Neuron (in vitro differentiated cells): ENCODE data around the gene PSMD6.
A peak's percentile ranks its signal among the peaks of the same experiment; 100 is the strongest.

Experiments
- H2AFZ ChIP-seq: one replicate; pipeline ENCODE4 v1.6.1; 2013; ENCODE audit warnings: low read depth, mild to moderate bottlenecking, inconsistent platforms, low read length, moderate library complexity
- H3K27me3 ChIP-seq: one replicate; pipeline ENCODE4 v1.6.1; 2013; ENCODE audit warnings: low read length; ENCODE audit not compliant: insufficient read depth
- H3K36me3 ChIP-seq: one replicate; pipeline ENCODE4 v1.6.1; 2013; ENCODE audit warnings: low read length; ENCODE audit not compliant: insufficient read depth
- H3K4me1 ChIP-seq: one replicate; pipeline ENCODE4 v1.6.1; 2013; ENCODE audit warnings: low read length; ENCODE audit not compliant: insufficient read depth
- H3K4me3 ChIP-seq: 2 replicates; pipeline ENCODE4 v1.5.1; 2013; ENCODE audit warnings: mild to moderate bottlenecking, low read length, moderate library complexity
- H3K9me3 ChIP-seq: one replicate; pipeline ENCODE4 v1.6.1; 2013; ENCODE audit warnings: low read length

The PSMD6 gene

DNA sequence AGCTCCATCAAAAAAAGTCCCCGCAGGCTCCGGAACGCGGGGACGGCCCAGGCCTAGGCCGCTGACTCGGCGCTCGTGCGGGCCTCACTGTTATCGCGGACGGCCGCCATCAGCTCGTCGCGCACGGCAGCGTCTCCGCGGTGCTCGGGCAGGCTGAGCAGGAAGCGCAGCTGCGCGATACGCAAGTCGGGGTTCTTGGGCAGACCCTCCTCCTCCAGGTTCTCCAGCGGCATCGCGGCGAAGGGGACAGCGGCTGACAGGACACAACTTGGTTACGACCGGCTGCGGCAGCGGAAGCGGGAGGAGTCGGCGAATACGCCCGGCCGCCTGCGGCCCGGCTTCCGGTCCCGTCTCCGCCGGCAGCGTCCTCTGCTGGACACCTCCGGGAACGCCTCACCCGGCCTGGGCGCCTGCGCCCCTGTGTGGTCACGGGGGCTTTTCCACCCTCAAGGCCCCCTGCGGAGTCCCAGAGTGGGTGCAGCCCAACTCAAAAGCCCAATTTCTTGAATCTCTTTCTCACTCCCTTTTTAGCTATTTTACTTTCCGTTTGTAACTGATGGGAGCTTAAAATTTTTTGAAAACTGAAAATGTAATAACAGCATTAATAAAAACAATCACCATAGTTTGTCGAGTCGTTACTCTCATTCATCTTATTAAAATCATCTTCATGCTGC, at the start of gene PSMD6:
Gene PSMD6 (minus strand): TSS at position 308 of the 674 bp plus-strand sequence. CDS start 75 bp downstream, at position 233.
- no peaks in the 10 kb centered on the region for H3K9me3 ChIP-seq
- no peaks in the 10 kb centered on the region for H3K27me3 ChIP-seq
- peaks cover 27% of the 10 kb centered on the region for H3K36me3 ChIP-seq
- peak within 1 kb of the TSS; percentile 95 for H3K4me3 ChIP-seq
- H3K4me1 ChIP-seq: peaks cover 21% of the 10 kb centered on the region
- peak within 1 kb of the TSS; percentile 70 for H2AFZ ChIP-seq

DNA sequence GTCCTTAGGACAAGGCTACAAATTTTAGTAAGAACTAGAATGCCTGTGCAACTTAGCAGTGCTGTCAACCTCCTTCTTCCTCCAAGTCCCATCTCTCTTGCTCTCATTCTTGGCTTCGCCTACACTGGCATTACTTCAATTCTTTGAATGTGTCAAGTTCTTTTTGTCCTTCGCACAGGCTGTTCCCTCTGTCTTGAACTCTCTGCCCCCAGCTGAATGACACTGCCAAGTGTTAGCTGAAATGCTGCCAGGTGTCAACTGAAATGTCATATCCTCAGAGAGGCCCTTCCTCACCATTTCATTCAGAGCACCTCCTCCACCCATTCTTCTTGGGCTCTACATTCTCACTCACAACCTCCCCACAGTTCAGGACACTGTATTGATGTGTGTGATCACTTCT, 48.8 kb upstream of the PSMD6 start:
- Histone ChIP-seq H3K9me3 (peaks cover 2% of the 10 kb centered on the region), H3K36me3 (no peaks in the 10 kb centered on the region), H2AFZ (no peak overlapping the region), H3K4me3 (no peak overlapping the region), H3K4me1 (peaks cover 4% of the 10 kb centered on the region), H3K27me3 (no peaks in the 10 kb centered on the region)

DNA sequence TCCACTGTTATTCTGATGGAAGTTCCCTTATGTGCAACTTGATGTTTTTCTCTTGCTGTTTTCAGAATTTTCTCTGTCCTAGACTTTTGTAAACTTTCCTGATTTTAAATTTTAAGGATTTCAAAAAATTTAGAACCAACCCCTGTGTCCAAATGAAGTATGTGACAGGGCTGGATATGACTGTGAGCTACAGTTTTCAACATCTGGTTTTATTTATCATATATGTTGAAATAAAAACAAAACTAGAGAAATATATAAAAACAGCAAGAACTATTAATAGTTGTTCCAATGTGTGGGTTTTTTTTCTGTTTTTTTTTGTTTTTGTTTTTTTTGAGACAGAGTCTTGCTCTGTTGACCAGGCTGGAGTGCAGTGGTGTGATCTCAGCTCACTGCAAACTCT, 47.4 kb upstream of the PSMD6 start:
- Histone ChIP-seq H3K4me3 (no peak overlapping the region), H3K4me1 (peaks cover 4% of the 10 kb centered on the region), H3K36me3 (no peaks in the 10 kb centered on the region), H2AFZ (no peak overlapping the region), H3K27me3 (no peaks in the 10 kb centered on the region), H3K9me3 (peaks cover 2% of the 10 kb centered on the region)

DNA sequence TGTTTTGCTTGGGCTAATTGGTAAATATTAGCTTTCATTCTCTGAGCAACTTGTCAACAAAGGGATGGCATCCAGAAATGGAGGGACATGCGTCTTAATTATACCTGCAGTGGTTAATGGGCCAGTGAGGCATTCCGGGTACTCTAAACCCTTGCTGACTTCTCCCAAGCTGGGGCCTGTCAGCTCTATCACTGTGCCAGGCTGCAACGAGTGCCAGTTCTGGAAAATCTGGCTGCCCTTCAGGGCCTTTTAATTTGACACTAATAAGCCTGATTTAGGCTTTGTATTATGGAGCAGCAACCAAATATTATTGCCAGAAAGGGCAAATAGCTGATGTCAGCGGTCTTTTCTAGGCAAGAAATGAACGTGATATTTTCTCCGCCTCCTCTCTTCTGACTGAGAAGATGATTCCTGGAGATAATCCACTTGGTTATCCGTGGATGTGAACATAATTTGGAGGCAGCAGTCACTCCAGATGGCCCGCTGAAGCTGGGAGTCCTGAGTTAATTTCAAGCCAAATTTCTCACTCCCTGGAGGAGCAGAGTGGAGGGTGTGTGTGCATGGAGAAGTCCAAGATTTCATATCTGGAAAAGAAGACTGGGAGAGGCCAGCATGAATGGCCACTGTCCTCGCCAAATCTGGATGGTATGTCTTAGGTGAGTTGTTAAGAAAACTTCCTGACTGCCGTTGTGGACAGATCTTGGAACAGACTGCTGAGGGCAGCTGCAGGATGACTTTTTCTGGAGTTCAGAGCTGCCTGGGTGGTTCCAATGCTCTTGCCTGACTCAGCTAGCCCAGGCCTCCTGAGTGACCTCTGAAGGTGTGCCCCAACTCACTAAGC, 44.4 kb upstream of the PSMD6 start:
- Histone ChIP-seq H3K36me3 (no peaks in the 10 kb centered on the region), H3K27me3 (no peaks in the 10 kb centered on the region), H3K4me3 (no peak overlapping the region), H2AFZ (no peak overlapping the region), H3K9me3 (no peaks in the 10 kb centered on the region), H3K4me1 (peaks cover 20% of the 10 kb centered on the region)

- H3K4me3 ChIP-seq: no peak overlapping the region
- no peak overlapping the region for H2AFZ ChIP-seq
- H3K36me3 ChIP-seq: no peaks in the 10 kb centered on the region
- no peaks in the 10 kb centered on the region for H3K9me3 ChIP-seq
- no peaks in the 10 kb centered on the region for H3K27me3 ChIP-seq
- H3K4me1 ChIP-seq: peaks cover 22% of the 10 kb centered on the region
These were observed 41.5 kb upstream of the PSMD6 start for GRCh38 chr3:64064804-64065203.

GRCh38 chr3:64063983-64064438, 40.7 kb upstream of the PSMD6 start:
- Histone ChIP-seq H3K4me1 (peaks cover 22% of the 10 kb centered on the region), H3K36me3 (no peaks in the 10 kb centered on the region), H3K27me3 (no peaks in the 10 kb centered on the region), H3K9me3 (no peaks in the 10 kb centered on the region), H2AFZ (no peak overlapping the region), H3K4me3 (no peak overlapping the region)

DNA sequence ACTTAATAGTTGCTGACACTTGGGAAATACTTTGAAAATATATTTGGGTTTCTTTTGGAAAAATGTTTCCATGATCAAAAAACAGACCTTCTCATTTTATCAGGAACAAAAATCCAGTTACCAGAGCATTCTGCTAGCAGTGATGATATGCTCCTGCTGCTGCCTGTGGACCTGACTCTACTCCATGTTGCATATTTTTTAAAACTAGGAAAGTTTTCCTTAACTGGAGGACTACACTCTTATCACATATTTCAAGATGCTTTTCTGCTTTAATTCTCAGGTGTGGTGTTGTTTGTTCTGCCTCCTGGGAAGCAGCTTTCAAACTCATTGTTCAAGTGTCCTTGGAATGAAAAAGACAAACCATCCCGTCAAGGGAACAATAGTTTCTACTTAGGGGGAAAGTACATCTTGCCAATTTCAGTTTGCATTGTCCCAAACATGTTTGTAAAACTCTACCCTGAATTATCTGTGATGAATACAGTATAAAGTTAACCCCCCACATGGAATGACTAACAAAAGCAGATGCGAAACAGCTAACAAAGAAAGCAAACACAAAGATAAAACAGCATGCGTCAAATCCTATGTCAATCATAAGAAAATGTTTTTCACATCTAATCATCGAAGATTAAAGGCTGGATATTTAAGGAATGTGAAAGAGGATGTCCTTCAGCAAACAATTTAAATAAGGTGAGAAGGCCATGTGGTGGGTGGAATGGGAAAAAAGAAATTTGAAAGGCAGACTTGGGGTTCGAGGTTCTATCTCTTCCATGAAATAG, 40.1 kb upstream of the PSMD6 start:
- Histone ChIP-seq H3K36me3 (no peaks in the 10 kb centered on the region), H3K4me3 (no peak overlapping the region), H3K27me3 (no peaks in the 10 kb centered on the region), H3K9me3 (no peaks in the 10 kb centered on the region), H3K4me1 (peaks cover 22% of the 10 kb centered on the region), H2AFZ (no peak overlapping the region)

DNA sequence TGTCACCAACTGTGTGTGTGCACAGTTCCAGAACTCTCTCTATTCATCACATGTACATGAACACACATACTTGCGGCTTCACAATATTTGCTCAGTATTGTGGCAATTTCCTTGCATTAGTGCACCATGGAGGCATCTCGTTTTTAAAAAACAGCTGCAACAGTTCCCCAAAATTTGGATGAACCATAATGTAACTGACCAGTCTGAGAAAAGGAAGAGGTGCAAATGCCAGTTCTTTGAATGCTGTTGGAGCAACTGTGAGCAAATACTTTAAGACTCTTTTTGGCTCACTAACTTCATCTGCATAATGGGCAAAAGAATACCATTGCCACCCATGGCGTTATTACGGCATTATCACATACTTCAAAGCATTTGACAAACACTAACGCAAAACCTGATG, 38.3 kb upstream of the PSMD6 start:
- no peaks in the 10 kb centered on the region for H3K36me3 ChIP-seq
- H3K9me3 ChIP-seq: no peaks in the 10 kb centered on the region
- H3K4me3 ChIP-seq: no peak overlapping the region
- peaks cover 22% of the 10 kb centered on the region for H3K4me1 ChIP-seq
- no peak overlapping the region for H2AFZ ChIP-seq
- no peaks in the 10 kb centered on the region for H3K27me3 ChIP-seq

- H3K4me1 ChIP-seq: peaks cover 22% of the 10 kb centered on the region
- no peak overlapping the region for H2AFZ ChIP-seq
- H3K4me3 ChIP-seq: no peak overlapping the region
- no peaks in the 10 kb centered on the region for H3K36me3 ChIP-seq
- H3K27me3 ChIP-seq: no peaks in the 10 kb centered on the region
- no peaks in the 10 kb centered on the region for H3K9me3 ChIP-seq
These were observed 36.3 kb upstream of the PSMD6 start for GRCh38 chr3:64059484-64060175.

DNA sequence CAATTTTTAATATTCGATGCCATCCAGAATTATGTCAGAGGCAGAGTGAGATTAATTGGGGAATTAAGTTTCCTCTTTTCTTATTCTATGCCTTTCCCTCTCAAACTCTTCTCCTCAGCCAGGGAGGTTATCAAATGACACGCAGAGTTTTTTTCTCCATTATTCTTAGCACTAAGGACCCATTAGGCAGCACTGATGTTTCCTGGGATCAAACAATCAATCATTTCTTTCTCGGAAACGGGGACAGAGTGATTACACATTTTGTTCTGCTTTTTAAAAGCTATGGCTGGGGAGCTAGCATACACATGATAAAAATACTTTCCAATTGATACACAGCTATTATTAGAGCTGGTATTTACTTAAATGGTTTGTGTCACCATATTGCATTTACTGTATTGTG, 35.3 kb upstream of the PSMD6 start:
- H2AFZ ChIP-seq: no peak overlapping the region
- no peaks in the 10 kb centered on the region for H3K27me3 ChIP-seq
- no peaks in the 10 kb centered on the region for H3K9me3 ChIP-seq
- H3K4me1 ChIP-seq: peaks cover 20% of the 10 kb centered on the region
- no peaks in the 10 kb centered on the region for H3K36me3 ChIP-seq
- no peak overlapping the region for H3K4me3 ChIP-seq

DNA sequence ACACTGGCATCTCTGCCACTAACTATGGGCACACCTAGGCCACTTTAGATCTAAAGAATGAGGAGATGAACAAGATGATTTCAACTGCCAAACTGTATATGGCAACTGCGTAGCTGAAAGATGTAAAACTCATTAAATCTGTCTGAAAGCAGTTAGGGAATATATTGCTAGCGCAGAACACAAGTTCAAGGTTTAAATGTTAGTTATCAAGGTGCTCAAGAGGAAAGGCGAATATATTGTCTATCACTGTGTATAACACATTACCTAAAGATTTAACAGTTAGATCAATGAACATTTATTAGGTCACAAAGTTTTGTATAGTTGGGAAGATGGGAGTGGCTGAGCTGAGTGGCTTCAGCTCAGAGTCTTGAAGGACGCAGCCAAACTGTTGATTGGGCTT, 33.9 kb upstream of the PSMD6 start:
- no peak overlapping the region for H3K4me3 ChIP-seq
- no peaks in the 10 kb centered on the region for H3K9me3 ChIP-seq
- no peaks in the 10 kb centered on the region for H3K27me3 ChIP-seq
- no peaks in the 10 kb centered on the region for H3K36me3 ChIP-seq
- no peak overlapping the region for H2AFZ ChIP-seq
- peaks cover 12% of the 10 kb centered on the region for H3K4me1 ChIP-seq

DNA sequence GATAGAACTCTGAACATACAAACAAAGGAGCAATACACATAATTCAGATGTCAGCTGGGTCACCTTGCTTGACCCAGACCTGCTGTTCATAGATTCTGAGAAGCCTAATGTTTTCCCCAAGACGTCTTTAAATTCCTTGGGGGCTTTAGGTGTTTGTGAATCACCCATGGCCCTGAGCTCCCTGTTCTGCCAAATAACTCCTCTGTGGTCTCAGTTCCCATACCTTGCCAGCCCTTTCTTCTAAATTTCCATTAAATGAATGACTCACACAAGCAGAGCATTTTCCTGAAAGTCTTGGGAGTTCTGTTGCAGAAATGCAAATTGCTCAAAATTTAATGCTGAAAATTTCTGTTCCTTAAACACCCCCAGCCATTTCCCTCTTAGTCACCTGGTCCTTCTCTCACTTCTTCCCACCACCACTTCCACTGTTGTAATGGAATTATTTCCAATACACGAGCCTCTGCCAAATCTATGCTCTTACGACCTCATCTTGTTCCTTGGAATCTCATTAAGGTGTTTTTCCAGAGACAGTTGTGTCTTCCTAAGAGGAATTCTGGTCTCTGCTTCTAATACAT, 33.4 kb upstream of the PSMD6 start:
- no peaks in the 10 kb centered on the region for H3K36me3 ChIP-seq
- no peak overlapping the region for H2AFZ ChIP-seq
- no peaks in the 10 kb centered on the region for H3K27me3 ChIP-seq
- no peaks in the 10 kb centered on the region for H3K9me3 ChIP-seq
- H3K4me1 ChIP-seq: peaks cover 11% of the 10 kb centered on the region
- H3K4me3 ChIP-seq: no peak overlapping the region
